Endometrium (tissue), 2 donors: ENCODE results near the gene HNRNPLL.

Source experiments
- FAIRE-seq: peaks from 2 replicates; lab custom pipeline; 2012; peaks lifted over from hg19 to GRCh38; lab: Jason Lieb, UNC
- donor health status: control.
- donor health status: control.

HNRNPLL gene

GRCh38 chr2:38592951-38593350 is 9.8 kb downstream of the HNRNPLL start:
- FAIRE-seq = no peak

- FAIRE-seq = no peak
Observed at GRCh38 chr2:38591152-38591551, 11.6 kb downstream of the HNRNPLL start.

- FAIRE-seq = no peak
Observed at GRCh38 chr2:38590053-38590452, 12.7 kb downstream of the HNRNPLL start.

- FAIRE-seq = no peak
Observed at GRCh38 chr2:38586931-38587330, 15.8 kb downstream of the HNRNPLL start.

GRCh38 chr2:38584881-38585280 is 17.8 kb downstream of the HNRNPLL start:
- peak; percentile 23 for FAIRE-seq

- no peak for FAIRE-seq
Observed at GRCh38 chr2:38583994-38584393, 18.7 kb downstream of the HNRNPLL start.

GRCh38 chr2:38583524-38583923 is 19.2 kb downstream of the HNRNPLL start:
- FAIRE-seq = no peak

- FAIRE-seq = peak; percentile 4
Observed at GRCh38 chr2:38581193-38582147, 21.3 kb downstream of the HNRNPLL start.

- FAIRE-seq = no peak
Observed at GRCh38 chr2:38580115-38580636, 22.6 kb downstream of the HNRNPLL start.

GRCh38 chr2:38578832-38579231 is 23.9 kb downstream of the HNRNPLL start:
- FAIRE-seq = no peak

GRCh38 chr2:38574278-38574677 is 28.4 kb downstream of the HNRNPLL start:
- FAIRE-seq = no peak

GRCh38 chr2:38572167-38572566 is 30.6 kb downstream of the HNRNPLL start:
- FAIRE-seq = peak; percentile 54

GRCh38 chr2:38571193-38571592 is 31.5 kb downstream of the HNRNPLL start:
- no peak for FAIRE-seq

- no peak for FAIRE-seq
Observed at GRCh38 chr2:38568724-38569436, 33.8 kb downstream of the HNRNPLL start.

GRCh38 chr2:38565333-38565732 is 37.4 kb downstream of the HNRNPLL start:
- FAIRE-seq = no peak

- no peak for FAIRE-seq
Observed at GRCh38 chr2:38561691-38562090, 41.0 kb downstream of the HNRNPLL start.

GRCh38 chr2:38560092-38560491 is 42.6 kb downstream of the HNRNPLL start:
- no peak for FAIRE-seq

- FAIRE-seq = no peak
Observed at GRCh38 chr2:38557981-38558380, 44.7 kb downstream of the HNRNPLL start.

GRCh38 chr2:38557217-38557616 is 45.5 kb downstream of the HNRNPLL start:
- FAIRE-seq = no peak

GRCh38 chr2:38556006-38556801 is 46.5 kb downstream of the HNRNPLL start:
- no peak for FAIRE-seq

GRCh38 chr2:38554973-38555595 is 47.6 kb downstream of the HNRNPLL start:
- no peak for FAIRE-seq

GRCh38 chr2:38553554-38553953 is 49.2 kb downstream of the HNRNPLL start:
- no peak for FAIRE-seq
